GM18499 (cell line): ENCODE results near the gene NTRK2.

ENCODE experiments used
- ATAC-seq: cut with Tn5 transposase; IDR thresholded peaks from one replicate; pipeline ENCODE4 v1.9.1; 2021; ENCODE audit warnings: moderate number of reproducible peaks; ENCODE audit not compliant: insufficient read depth, unreplicated experiment

The NTRK2 gene

GRCh38 chr9:84924266-84924665 is 254.7 kb downstream of the NTRK2 start:
- no peak for ATAC-seq

GRCh38 chr9:84925225-84925872 is 255.8 kb downstream of the NTRK2 start:
- ATAC-seq: no peak

GRCh38 chr9:84926793-84927192 is 257.3 kb downstream of the NTRK2 start:
- no peak for ATAC-seq

GRCh38 chr9:84928419-84928818 is 258.9 kb downstream of the NTRK2 start:
- ATAC-seq: no peak

GRCh38 chr9:84929068-84929467 is 259.5 kb downstream of the NTRK2 start:
- no peak for ATAC-seq

GRCh38 chr9:84932915-84933527 is 263.5 kb downstream of the NTRK2 start:
- ATAC-seq: no peak

- no peak for ATAC-seq
Measured at GRCh38 chr9:84935528-84936117, 266.1 kb downstream of the NTRK2 start.

- no peak for ATAC-seq
Measured at GRCh38 chr9:84937180-84937579, 267.7 kb downstream of the NTRK2 start.

- no peak for ATAC-seq
Measured at GRCh38 chr9:84937581-84937980, 268.1 kb downstream of the NTRK2 start.

GRCh38 chr9:84939774-84940173 is 270.2 kb downstream of the NTRK2 start:
- ATAC-seq: no peak

GRCh38 chr9:84940294-84940693 is 270.8 kb downstream of the NTRK2 start:
- no peak for ATAC-seq

GRCh38 chr9:84941792-84942191 is 272.3 kb downstream of the NTRK2 start:
- no peak for ATAC-seq

- no peak for ATAC-seq
Measured at GRCh38 chr9:84943482-84944050, 274.0 kb downstream of the NTRK2 start.

- no peak for ATAC-seq
Measured at GRCh38 chr9:84945878-84946538, 276.5 kb downstream of the NTRK2 start.

- no peak for ATAC-seq
Measured at GRCh38 chr9:84947412-84947972, 278.0 kb downstream of the NTRK2 start.

- no peak for ATAC-seq
Measured at GRCh38 chr9:84949258-84949657, 279.7 kb downstream of the NTRK2 start.

GRCh38 chr9:84949971-84950370 is 280.4 kb downstream of the NTRK2 start:
- no peak for ATAC-seq

- no peak for ATAC-seq
Measured at GRCh38 chr9:84950879-84951811, 281.6 kb downstream of the NTRK2 start.

- no peak for ATAC-seq
Measured at GRCh38 chr9:84953252-84953773, 283.8 kb downstream of the NTRK2 start.
